SK-N-SH (cell line): ENCODE results near the gene CDC27. TPM values are rescaled to one million over a fixed set of nuclear protein-coding genes. Genes with fewer than 3 reads are reported as not detected.
"Not testable (repeated sequence)": the region's sequence is repeated elsewhere in the genome, so short reads cannot be mapped to it uniquely, and the experiment has no call there.

ENCODE experiments used
- CTCF ChIA-PET: fragments of 300-600, 350-600 bp; formaldehyde crosslinking; extraction: SDS; loops from one replicate; lab custom pipeline; 2021; lab: Yijun Ruan, JAX
- POLR2A ChIA-PET: fragments of 350-600 bp; sonication (Branson Sonifier 250); formaldehyde crosslinking; extraction: SDS; loops from one replicate; lab custom pipeline; 2020; ENCODE audit warnings: antibody characterized with exemption, inconsistent platforms; lab: Yijun Ruan, JAX
- DNase-seq: peaks from one replicate; pipeline ENCODE4 v3.0.0; 2012
- H2AFZ ChIP-seq: fragments of 200-600 bp; sonication (generic); 2 replicates; pipeline ENCODE4 v1.8.1; 2016; ENCODE audit warnings: antibody characterized with exemption, mild to moderate bottlenecking, low read depth
- H3F3A ChIP-seq: fragments of 200-600 bp; sonication (generic); replicated peaks from 2 replicates; pipeline ENCODE3; 2016; ENCODE audit warnings: antibody characterized with exemption, mild to moderate bottlenecking; ENCODE audit not compliant: insufficient read depth
- H3K27ac ChIP-seq, 2 experiments: fragments of 200-500 bp in 1 of 2; fragments of 200-600 bp in 1 of 2; sonication (Bioruptor generic) in 1 of 2; sonication (generic), shearing (Covaris generic) in 1 of 2; 2 replicates each; pipeline versions ENCODE4 v1.5.1 to v1.6.1; 2014 to 2016; ENCODE audit warnings: low read depth in 2 of 2, inconsistent platforms in 1 of 2, low read length in 1 of 2, mild to moderate bottlenecking in 1 of 2, mixed read lengths in 1 of 2
- H3K27me3 ChIP-seq: fragments of 200-600 bp; sonication (generic), shearing (Covaris generic); 2 replicates; pipeline ENCODE4 v1.6.1; 2016; ENCODE audit warnings: mixed run types; ENCODE audit not compliant: insufficient read depth
- H3K36me3 ChIP-seq, 2 experiments: fragments of 200-500 bp in 1 of 2; fragments of 200-600 bp in 1 of 2; sonication (Bioruptor generic) in 1 of 2; sonication (generic) in 1 of 2; replicated peaks in 1 of 2; 2 replicates each; pipeline versions ENCODE3 to v1.5.1; 2014 to 2016; ENCODE audit warnings: low read length in 1 of 2, mild to moderate bottlenecking in 1 of 2; ENCODE audit not compliant: insufficient read depth in 2 of 2, control insufficient read depth in 1 of 2
- H3K4me1 ChIP-seq, 2 experiments: fragments of 200-500 bp in 1 of 2; fragments of 200-600 bp in 1 of 2; sonication (Bioruptor generic) in 1 of 2; sonication (generic), shearing (Covaris generic) in 1 of 2; 2 replicates each; pipeline versions ENCODE4 v1.5.1 to v1.6.1; 2014 to 2016; ENCODE audit warnings: low read depth in 1 of 2, low read length in 1 of 2, mixed run types in 1 of 2; ENCODE audit not compliant: insufficient read depth in 2 of 2, control insufficient read depth in 1 of 2
- H3K4me2 ChIP-seq: fragments of 200-600 bp; sonication (generic), shearing (Covaris generic); 2 replicates; pipeline ENCODE4 v1.6.1; 2017; ENCODE audit warnings: mixed run types
- H3K4me3 ChIP-seq, 2 experiments: fragments of 200-500 bp in 1 of 2; fragments of 200-600 bp in 1 of 2; sonication (Bioruptor generic) in 1 of 2; sonication (generic), shearing (Covaris generic) in 1 of 2; 2 replicates each; pipeline versions ENCODE4 v1.5.1 to v1.8.1; 2014 to 2016; ENCODE audit warnings: low read depth in 2 of 2, inconsistent platforms in 1 of 2, low read length in 1 of 2, mild to moderate bottlenecking in 1 of 2, mixed read lengths in 1 of 2, moderate library complexity in 1 of 2
- H3K79me2 ChIP-seq: fragments of 200-600 bp; sonication (generic); 2 replicates; pipeline ENCODE4 v1.8.1; 2017; ENCODE audit warnings: mild to moderate bottlenecking; ENCODE audit not compliant: insufficient read depth
- H3K9ac ChIP-seq: fragments of 200-600 bp; sonication (generic); 2 replicates; pipeline ENCODE4 v1.6.1; 2017; ENCODE audit warnings: mixed run types
- H3K9me2 ChIP-seq: fragments of 200-600 bp; sonication (generic); 2 replicates; pipeline ENCODE4 v1.6.1; 2017; ENCODE audit warnings: mixed run types
- H3K9me3 ChIP-seq: fragments of 200-600 bp; sonication (generic); 2 replicates; pipeline ENCODE4 v1.6.1; 2017; ENCODE audit warnings: mixed run types, mild to moderate bottlenecking, moderate library complexity
- H4K20me1 ChIP-seq: fragments of 200-600 bp; sonication (generic); 2 replicates; pipeline ENCODE4 v1.6.1; 2017; ENCODE audit warnings: mild to moderate bottlenecking, mixed run types; ENCODE audit not compliant: insufficient read depth
- ELF1 ChIP-seq: IDR thresholded peaks from 2 replicates; pipeline ENCODE4 v1.4.0; 2012
- EP300 ChIP-seq, 2 experiments: IDR thresholded peaks; 2 replicates each; pipeline versions ENCODE4 v1.4.0 to v1.6.1; 2012; ENCODE audit warnings: borderline replicate concordance in 1 of 2, low read depth in 1 of 2, low read length in 1 of 2
- EZH2phosphoT487 ChIP-seq: fragments of 200-600 bp; sonication (generic); IDR thresholded peaks from 2 replicates; pipeline ENCODE4 v1.6.1; 2017; ENCODE audit warnings: low read depth, mixed run types, mild to moderate bottlenecking, antibody characterized with exemption, moderate library complexity, borderline replicate concordance
- FOXJ3 ChIP-seq: sonication (generic); formaldehyde crosslinking; IDR thresholded peaks from 2 replicates; pipeline ENCODE4 v1.5.1; 2020; ENCODE audit warnings: mild to moderate bottlenecking, missing genetic modification reagents
- FOXM1 ChIP-seq: IDR thresholded peaks from 2 replicates; pipeline ENCODE4 v1.4.0; 2012; ENCODE audit warnings: low read depth, mild to moderate bottlenecking
- GATA2 ChIP-seq: sonication (generic); formaldehyde crosslinking; IDR thresholded peaks from 2 replicates; pipeline ENCODE4 v1.5.0; 2020; ENCODE audit warnings: mild to moderate bottlenecking, missing genetic modification reagents
- MAX ChIP-seq: IDR thresholded peaks from 2 replicates; pipeline ENCODE4 v1.4.0; 2012; ENCODE audit warnings: low read depth
- NRF1 ChIP-seq: IDR thresholded peaks from 2 replicates; pipeline ENCODE4 v1.6.1; 2012; ENCODE audit warnings: low read depth, mild to moderate bottlenecking, low read length
- POLR2AphosphoS5 ChIP-seq: IDR thresholded peaks from 2 replicates; pipeline ENCODE4 v1.6.1; 2012; ENCODE audit warnings: low read depth, low read length
- SIN3A ChIP-seq: IDR thresholded peaks from 2 replicates; pipeline ENCODE4 v1.6.1; 2012; ENCODE audit warnings: low read depth, mild to moderate bottlenecking, low read length, moderate library complexity, borderline replicate concordance
- TAF1 ChIP-seq: IDR thresholded peaks from 2 replicates; pipeline ENCODE4 v1.6.1; 2012; ENCODE audit warnings: low read depth, mild to moderate bottlenecking, low read length, moderate library complexity, borderline replicate concordance
- TCF12 ChIP-seq: IDR thresholded peaks from 2 replicates; pipeline ENCODE4 v1.4.0; 2012
- WGBS: methylation state at CpG from one replicate; pipeline ENCODE4 v1.1.6; 2017; ENCODE audit warnings: low lambda C conversion rate; 5-methylcytosine and 5-hydroxymethylcytosine counted together
- polyA plus RNA-seq, 3 experiments: library from polyadenylated mRNA; depleted of rRNA; stranded (reverse); fragments of >200 nt; gene quantifications; 2 replicates each; pipeline ENCODE4 v1.2.3, GENCODE V29; 2012

CDC27 gene
- polyA plus RNA-seq, 1 of the 3 experiments (the other 2 are of a cell fraction): 44.3 TPM

DNA sequence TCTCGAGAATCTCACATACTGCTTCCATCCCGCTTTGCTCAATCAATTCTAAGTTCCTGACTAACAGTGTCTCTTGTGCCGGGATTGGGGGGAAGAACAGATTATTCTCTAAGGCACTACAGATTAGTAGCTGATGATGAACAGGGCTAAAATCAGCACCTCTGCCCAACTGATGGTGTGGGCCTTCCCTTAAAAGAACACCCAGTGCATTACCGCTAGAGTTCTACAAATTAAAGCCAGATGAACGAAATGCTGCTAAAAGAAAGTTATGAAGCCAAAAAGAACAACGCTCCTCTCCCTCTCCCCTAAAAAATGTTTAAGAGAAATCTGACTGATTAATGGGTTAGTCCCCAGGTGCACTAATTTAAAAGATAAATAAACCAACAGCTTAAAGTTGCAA, 4.4 kb downstream of the CDC27 start:
- Histone ChIP-seq H3K27me3 (no peaks in the 10 kb centered on the region), H2AFZ (no peak overlapping the region), H3K9me3 (no peaks in the 10 kb centered on the region), H3K4me3 (no peak overlapping the region; a peak in 1 of 4 replicates), H3K9ac (no peak overlapping the region), H3F3A (peaks cover 15% of the 10 kb centered on the region), H4K20me1 (peaks cover 80% of the 10 kb centered on the region), H3K4me2 (no peak overlapping the region), H3K36me3 (peaks cover 40 to 52% of the 10 kb centered on the region in 2 experiments), H3K79me2 (peaks cover 94% of the 10 kb centered on the region), H3K27ac (peak overlapping the region in 1 of 2 experiments; percentile 61; a peak in 2 of 4 replicates), H3K9me2 (no peaks in the 10 kb centered on the region), H3K4me1 (peaks cover 0 to 42% of the 10 kb centered on the region in 2 experiments; a peak in 3 of 4 replicates)
- ChIA-PET CTCF (interaction anchor here (0.8 to 1.3 kb wide), 5 partner anchors 14 to 131 kb away, joined by 3 to 6 read pairs (median 3); no protein-coding TSS in a partner anchor), POLR2A (interaction anchor here (0.7 to 0.9 kb wide), 2 partner anchors 26 to 139 kb away, joined by 3 to 4 read pairs; partner anchors contain the start of gene EFCAB13)
- DNase-seq: peak; percentile 41
- TF ChIP-seq POLR2AphosphoS5 (no peak), TCF12 (peak; percentile 28; the same call in 1 of the 2 replicates)
- WGBS: 73% methylated on average over 6 of the region's 6 CpGs

DNA sequence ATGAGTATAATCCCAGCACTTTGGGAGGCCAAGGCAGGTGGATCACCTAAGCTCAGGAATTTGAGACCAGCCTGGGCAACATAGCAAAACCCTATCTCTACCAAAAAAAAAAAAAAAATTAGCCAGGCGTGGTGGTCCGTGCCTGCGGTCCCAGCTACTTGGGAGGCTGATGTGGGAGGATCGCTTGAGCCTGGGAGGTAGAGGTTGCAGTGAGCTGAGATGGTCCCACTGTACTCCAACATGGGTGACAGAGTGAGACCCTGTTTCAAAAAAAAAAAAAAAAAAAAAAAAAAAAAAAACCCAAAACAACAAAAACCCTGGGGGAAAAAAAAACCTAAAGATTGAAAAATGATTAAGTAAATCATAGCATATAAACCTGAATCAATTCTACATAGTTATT, 8.1 kb downstream of the CDC27 start:
- Histone ChIP-seq H3K79me2 (peaks cover 100% of the 10 kb centered on the region), H3K36me3 (peaks cover 52 to 78% of the 10 kb centered on the region in 2 experiments), H4K20me1 (peaks cover 89% of the 10 kb centered on the region), H3F3A (peaks cover 12% of the 10 kb centered on the region), H3K4me1 (peaks cover 0 to 19% of the 10 kb centered on the region in 2 experiments; a peak in 2 of 4 replicates)
- over 99% methylated on average over 4 of the region's 4 CpGs for WGBS
- POLR2A ChIA-PET, H3K9me3 ChIP-seq, H3K9me2 ChIP-seq, H3K27ac ChIP-seq, H3K27me3 ChIP-seq, H3K9ac ChIP-seq, H3K4me3 ChIP-seq, H2AFZ ChIP-seq, DNase-seq, H3K4me2 ChIP-seq, CTCF ChIA-PET: not testable (repeated sequence)

- 100% methylated on average over 1 of the region's 1 CpG for WGBS
- Histone ChIP-seq H3F3A (peaks cover 12% of the 10 kb centered on the region), H3K4me3 (no peak overlapping the region)
- TF ChIP-seq NRF1: no peak
- TF ChIP-seq EP300 (IDR thresholded peaks at IDR 0.05; ENCODE audit: borderline replicate concordance in 1 of 2, low read depth in 1 of 2, low read length in 1 of 2): no peak
- no peak for TF ChIP-seq MAX
- TF ChIP-seq FOXM1: no peak
- no peak for TF ChIP-seq SIN3A
- no peak for TF ChIP-seq ELF1
- TF ChIP-seq FOXJ3 (CRISPR knock-in tag): no peak
- TF ChIP-seq GATA2: no peak
- TF ChIP-seq TAF1: no peak
- TF ChIP-seq EZH2phosphoT487: no peak
- TF ChIP-seq, all 33 proteins: peak for 0
- Histone ChIP-seq H3K9ac (no peak overlapping the region), H4K20me1 (peaks cover 88% of the 10 kb centered on the region), H2AFZ (no peak overlapping the region), H3K9me3 (no peaks in the 10 kb centered on the region), H3K9me2 (no peaks in the 10 kb centered on the region), H3K27me3 (no peaks in the 10 kb centered on the region), H3K27ac (no peak overlapping the region), H3K79me2 (peaks cover 100% of the 10 kb centered on the region), H3K4me1 (peaks cover 0 to 17% of the 10 kb centered on the region in 2 experiments; a peak in 2 of 4 replicates), H3K36me3 (peaks cover 52 to 83% of the 10 kb centered on the region in 2 experiments), H3K4me2 (no peak overlapping the region)
- ChIA-PET CTCF (interaction anchor here (1.0 to 1.3 kb wide), 2 partner anchors 34 to 135 kb away, joined by 3 read pairs; no protein-coding TSS in a partner anchor), POLR2A (no interaction called here)
- no peak for DNase-seq
Measured at GRCh38 chr17:47180337-47180736, 8.8 kb downstream of the CDC27 start.
